H1 (cell line): ENCODE results near the gene SLC25A42. TPM values are rescaled to one million over a fixed set of nuclear protein-coding genes. Genes with fewer than 3 reads are reported as not detected.

ENCODE experiments used
- CTCF ChIA-PET: fragments of 300-600 bp; sonication (Branson Sonifier 250); formaldehyde crosslinking; loops from one replicate; lab custom pipeline; 2021; ENCODE audit not compliant: partially characterized antibody; lab: Charles Lee
- POLR2A ChIA-PET: fragments of 300-600 bp; sonication (Branson Sonifier 250); formaldehyde crosslinking; loops from one replicate; lab custom pipeline; 2021; ENCODE audit warnings: inconsistent platforms; ENCODE audit not compliant: partially characterized antibody; lab: Charles Lee
- DNase-seq, 2 experiments: peaks; one replicate each; pipeline versions ENCODE4 v3.0.0 to v3.0.0-alpha.2; 2010 to 2022; ENCODE audit warnings: low spot score in 2 of 2, low read depth in 1 of 2, mixed read lengths in 1 of 2
- FAIRE-seq: peaks from 2 replicates; lab custom pipeline; 2011; peaks lifted over from hg19 to GRCh38; lab: Jason Lieb, UNC
- H2AFZ ChIP-seq: 2 replicates; pipeline ENCODE4 v1.8.1; 2012; ENCODE audit warnings: low read length, inconsistent platforms
- H2AK5ac ChIP-seq: 2 replicates; pipeline ENCODE4 v1.6.1; 2013; ENCODE audit warnings: low read depth, low read length
- H2BK120ac ChIP-seq: replicated peaks from 2 replicates; pipeline ENCODE3; 2013; ENCODE audit warnings: low read depth, low read length, inconsistent platforms
- H2BK12ac ChIP-seq: 2 replicates; pipeline ENCODE4 v1.6.1; 2013; ENCODE audit warnings: low read depth, low read length
- H2BK15ac ChIP-seq: 2 replicates; pipeline ENCODE4 v1.6.1; 2013; ENCODE audit warnings: low read length
- H2BK20ac ChIP-seq: 2 replicates; pipeline ENCODE4 v1.6.1; 2013; ENCODE audit warnings: low read length
- H2BK5ac ChIP-seq: 2 replicates; pipeline ENCODE4 v1.6.1; 2013; ENCODE audit warnings: low read depth, low read length
- H3K14ac ChIP-seq: 2 replicates; pipeline ENCODE4 v1.6.1; 2013; ENCODE audit warnings: inconsistent platforms; ENCODE audit not compliant: insufficient read length
- H3K18ac ChIP-seq: 2 replicates; pipeline ENCODE4 v1.6.1; 2013; ENCODE audit warnings: low read length; ENCODE audit errors: extremely low read depth
- H3K23ac ChIP-seq: 2 replicates; pipeline ENCODE4 v1.6.1; 2013; ENCODE audit warnings: inconsistent platforms; ENCODE audit not compliant: insufficient read length
- H3K23me2 ChIP-seq: 2 replicates; pipeline ENCODE4 v1.6.1; 2013; ENCODE audit warnings: low read depth, low read length
- H3K27ac ChIP-seq: 2 replicates; pipeline ENCODE4 v1.6.1; 2011; ENCODE audit warnings: low read depth, low read length, inconsistent platforms
- H3K27me3 ChIP-seq, 4 experiments: replicated peaks in 1 of 4; 1 replicate in 1 of 4; 2 replicates in 3 of 4; pipeline versions ENCODE4 v1.6.1 to v1.8.1; 2011 to 2013; ENCODE audit warnings: low read length in 3 of 4, mild to moderate bottlenecking in 3 of 4, inconsistent platforms in 2 of 4, mixed read lengths in 2 of 4, moderate library complexity in 1 of 4; ENCODE audit not compliant: control insufficient read depth in 3 of 4, insufficient read depth in 3 of 4; ENCODE audit errors: extremely low read depth in 1 of 4
- H3K36me3 ChIP-seq, 4 experiments: 2 replicates each; pipeline versions ENCODE4 v1.6.1 to v1.8.1; 2011 to 2013; ENCODE audit warnings: mild to moderate bottlenecking in 4 of 4, low read length in 3 of 4, moderate library complexity in 2 of 4, control low read depth in 1 of 4, inconsistent platforms in 1 of 4; ENCODE audit not compliant: insufficient read depth in 4 of 4, control insufficient read depth in 2 of 4
- H3K4ac ChIP-seq: replicated peaks from 2 replicates; pipeline ENCODE3; 2013; ENCODE audit warnings: low read length, low read depth, mixed read lengths, inconsistent platforms; ENCODE audit not compliant: insufficient read length
- H3K4me1 ChIP-seq, 4 experiments: replicated peaks in 1 of 4; 1 replicate in 1 of 4; 2 replicates in 3 of 4; pipeline versions ENCODE4 v1.6.1 to v1.8.1; 2011 to 2013; ENCODE audit warnings: low read length in 3 of 4, inconsistent platforms in 2 of 4, mixed read lengths in 1 of 4; ENCODE audit not compliant: insufficient read depth in 4 of 4, control insufficient read depth in 3 of 4
- H3K4me2 ChIP-seq, 2 experiments: 2 replicates each; pipeline versions ENCODE4 v1.6.1 to v1.8.1; 2011 to 2013; ENCODE audit warnings: low read depth in 2 of 2, low read length in 2 of 2, control low read depth in 1 of 2, inconsistent platforms in 1 of 2, mild to moderate bottlenecking in 1 of 2; ENCODE audit not compliant: insufficient read depth in 1 of 2
- H3K4me3 ChIP-seq, 4 experiments: fragments of 200-600, 300-600 bp in 1 of 4; sonication (generic), shearing (Covaris generic), sonication (Bioruptor Twin) in 1 of 4; 2 replicates each; pipeline versions ENCODE4 v1.5.1 to v1.8.1; 2011 to 2016; ENCODE audit warnings: low read length in 4 of 4, low read depth in 3 of 4, control low read depth in 2 of 4, inconsistent platforms in 2 of 4, mild to moderate bottlenecking in 2 of 4, mixed read lengths in 1 of 4, moderate library complexity in 1 of 4; ENCODE audit not compliant: insufficient read depth in 2 of 4; ENCODE audit errors: extremely low read depth in 1 of 4
- H3K56ac ChIP-seq: replicated peaks from 2 replicates; pipeline ENCODE3; 2013; ENCODE audit warnings: low read depth, mild to moderate bottlenecking, mixed read lengths, low read length, inconsistent platforms; ENCODE audit not compliant: insufficient read length
- H3K79me1 ChIP-seq: 2 replicates; pipeline ENCODE4 v1.6.1; 2013; ENCODE audit warnings: low read depth, low read length, control low read depth
- H3K79me2 ChIP-seq, 2 experiments: 2 replicates each; pipeline versions ENCODE4 v1.6.1 to v1.8.1; 2012 to 2013; ENCODE audit warnings: low read length in 2 of 2, mild to moderate bottlenecking in 2 of 2, inconsistent platforms in 1 of 2; ENCODE audit not compliant: insufficient read depth in 2 of 2, control insufficient read depth in 1 of 2
- H3K9ac ChIP-seq, 4 experiments: replicated peaks in 1 of 4; 1 replicate in 1 of 4; 2 replicates in 3 of 4; pipeline versions ENCODE4 v1.6.1 to v1.8.1; 2011 to 2013; ENCODE audit warnings: low read depth in 3 of 4, low read length in 3 of 4, control low read depth in 2 of 4, mild to moderate bottlenecking in 2 of 4, moderate library complexity in 2 of 4, inconsistent platforms in 1 of 4; ENCODE audit errors: extremely low read depth in 1 of 4
- H3K9me3 ChIP-seq, 2 experiments: 2 replicates each; pipeline versions ENCODE4 v1.6.1 to v1.8.1; 2012 to 2013; ENCODE audit warnings: mild to moderate bottlenecking in 2 of 2, moderate library complexity in 2 of 2, control low read depth in 1 of 2, inconsistent platforms in 1 of 2, low read depth in 1 of 2, low read length in 1 of 2, mixed read lengths in 1 of 2; ENCODE audit not compliant: insufficient read depth in 2 of 2
- H4K20me1 ChIP-seq, 2 experiments: replicated peaks in 1 of 2; 2 replicates each; pipeline versions ENCODE3 to v1.8.1; 2011 to 2013; ENCODE audit warnings: inconsistent platforms in 2 of 2, low read length in 2 of 2, mild to moderate bottlenecking in 1 of 2; ENCODE audit not compliant: insufficient read depth in 2 of 2, control insufficient read depth in 1 of 2
- H4K5ac ChIP-seq: 2 replicates; pipeline ENCODE4 v1.6.1; 2013; ENCODE audit warnings: low read length, low read depth, mixed read lengths, inconsistent platforms; ENCODE audit not compliant: insufficient read length
- H4K8ac ChIP-seq: 2 replicates; pipeline ENCODE4 v1.8.0; 2013; ENCODE audit warnings: mild to moderate bottlenecking, moderate library complexity, low read length, inconsistent platforms; ENCODE audit not compliant: insufficient read depth; ENCODE audit errors: extremely low read depth
- H4K91ac ChIP-seq: replicated peaks from 2 replicates; pipeline ENCODE3; 2013; ENCODE audit warnings: low read length, mixed read lengths, inconsistent platforms; ENCODE audit not compliant: insufficient read length
- MAFK ChIP-seq: IDR thresholded peaks from 2 replicates; pipeline ENCODE4 v1.6.1; 2012; ENCODE audit warnings: low read depth, mild to moderate bottlenecking, improper control_type of control experiment, low read length
- RXRA ChIP-seq: IDR thresholded peaks from 2 replicates; pipeline ENCODE4 v1.6.1; 2011; ENCODE audit warnings: low read depth, mild to moderate bottlenecking, low read length, moderate library complexity; ENCODE audit not compliant: insufficient read depth
- SRF ChIP-seq: IDR thresholded peaks from 2 replicates; pipeline ENCODE4 v1.6.1; 2011; ENCODE audit warnings: mild to moderate bottlenecking, low read depth, low read length, moderate library complexity
- TAF1 ChIP-seq: IDR thresholded peaks from 2 replicates; pipeline ENCODE4 v1.6.1; 2011; ENCODE audit warnings: mild to moderate bottlenecking, low read depth, low read length
- WGBS, 2 experiments: shearing (Covaris generic) in 1 of 2; methylation state at CpG; one replicate each; pipeline versions ENCODE4 v1.1.6 to v1.1.7; 2013 to 2015; ENCODE audit warnings: low lambda C conversion rate in 2 of 2, mixed read lengths in 2 of 2, inconsistent platforms in 1 of 2, low coverage in 1 of 2, missing lambda C conversion rate in 1 of 2; ENCODE audit not compliant: insufficient replicate concordance in 2 of 2, insufficient coverage in 1 of 2, insufficient read length in 1 of 2; ENCODE audit errors: extremely low coverage in 1 of 2, missing lambda C conversion rate in 1 of 2; 5-methylcytosine and 5-hydroxymethylcytosine counted together
- polyA plus RNA-seq, 7 experiments: library from polyadenylated mRNA; depleted of rRNA in 3 of 7; stranded (reverse) in 5 of 7; unstranded in 2 of 7; fragments of >200 nt in 5 of 7; fragments of 200-250 nt in 2 of 7; gene quantifications; 1 replicate in 5 of 7; 2 replicates in 1 of 7; 4 replicates in 1 of 7; pipeline versions ENCODE4 v1.2.1 to v1.2.3, GENCODE V29; 2011 to 2013; ENCODE audit warnings: missing spikeins in 2 of 7, mixed read lengths in 2 of 7
- total RNA-seq: library from RNA; stranded (reverse); fragmentation: NEBNext Ultra II Directional; extraction: Animal tissue kit (Norgen Biotek cat#: 25700); gene quantifications from 2 replicates; pipeline ENCODE4 v1.2.1, GENCODE V29; 2021
- TF ChIP-seq, protein P1 (sequence below): IDR thresholded peaks from 2 replicates; pipeline ENCODE4 v1.6.1; 2011; ENCODE audit warnings: low read length, improper control_type of control experiment

The SLC25A42 gene
- total and polyA plus RNA-seq, 2 of the 8 experiments (the other 6 are each of a cell fraction or from before 2014, with no cell fraction given), result 5.9 to 6.2 TPM

DNA sequence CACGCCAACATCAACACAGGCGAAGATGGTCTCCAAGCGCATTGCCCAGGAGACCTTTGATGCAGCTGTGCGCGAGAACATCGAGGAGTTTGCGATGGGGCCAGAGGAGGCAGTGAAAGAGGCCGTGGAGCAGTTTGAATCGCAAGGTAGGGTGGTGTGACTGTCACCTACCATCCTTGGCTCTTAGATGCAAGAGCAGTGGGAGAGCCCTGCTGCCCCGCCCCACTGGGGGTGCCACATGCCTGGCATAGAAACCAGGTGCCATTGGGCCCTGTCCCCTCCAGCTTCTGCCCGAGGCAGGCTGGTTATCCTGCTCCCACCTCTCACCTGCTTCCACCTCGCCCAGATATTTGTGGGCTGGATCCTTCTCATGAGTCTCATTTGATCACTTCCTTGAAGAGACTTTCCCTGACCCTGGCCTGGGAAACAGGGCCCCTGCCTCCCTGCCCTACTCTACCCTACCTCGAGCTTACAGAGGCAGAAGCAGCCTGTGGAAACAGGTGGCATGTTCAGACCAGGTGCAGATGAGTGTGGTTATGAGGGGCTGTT, 21.0 kb upstream of the SLC25A42 start:
- Histone ChIP-seq H4K91ac (no peak overlapping the region), H3K9me3 (peaks cover 4 to 5% of the 10 kb centered on the region in 2 experiments), H3K79me2 (peaks cover 5 to 35% of the 10 kb centered on the region in 2 experiments; a peak in 3 of 4 replicates), H2AK5ac (no peak overlapping the region), H3K4ac (no peak overlapping the region), H2BK12ac (no peak overlapping the region), H4K5ac (no peak overlapping the region), H3K4me1 (no peaks in the 10 kb centered on the region), H3K4me3 (no peak overlapping the region), H2BK5ac (no peak overlapping the region), H3K36me3 (peaks cover 11 to 44% (median 23%) of the 10 kb centered on the region in 4 experiments), H3K27ac (no peak overlapping the region), H2BK15ac (no peak overlapping the region), H2AFZ (no peak overlapping the region), H3K23ac (no peak overlapping the region), H3K9ac (no peak overlapping the region), H3K27me3 (no peaks in the 10 kb centered on the region; a peak in 1 of 7 replicates), H4K20me1 (peaks cover 4 to 13% of the 10 kb centered on the region in 2 experiments), H3K18ac (no peak overlapping the region), H3K79me1 (peaks cover 17% of the 10 kb centered on the region), H3K4me2 (no peak overlapping the region), H2BK120ac (no peak overlapping the region), H3K56ac (no peak overlapping the region), H2BK20ac (no peak overlapping the region), H3K14ac (no peak overlapping the region), H3K23me2 (no peaks in the 10 kb centered on the region), H4K8ac (no peak overlapping the region; the same call in 1 of the 2 replicates)
- FAIRE-seq, result no peak
- ChIA-PET POLR2A (interaction anchor here (0.7 to 2.2 kb wide), 2 partner anchors 11 to 65 kb away, joined by 3 to 4 read pairs; no protein-coding TSS in a partner anchor), CTCF (interaction anchor here (1.4 to 1.9 kb wide), 2 partner anchors 9 to 10 kb away, joined by 3 to 6 read pairs; no protein-coding TSS in a partner anchor)
- no peak for DNase-seq
- TF ChIP-seq SRF (no peak), TAF1 (no peak), RXRA (no peak), MAFK (no peak)
- TF ChIP-seq, protein P1, sequence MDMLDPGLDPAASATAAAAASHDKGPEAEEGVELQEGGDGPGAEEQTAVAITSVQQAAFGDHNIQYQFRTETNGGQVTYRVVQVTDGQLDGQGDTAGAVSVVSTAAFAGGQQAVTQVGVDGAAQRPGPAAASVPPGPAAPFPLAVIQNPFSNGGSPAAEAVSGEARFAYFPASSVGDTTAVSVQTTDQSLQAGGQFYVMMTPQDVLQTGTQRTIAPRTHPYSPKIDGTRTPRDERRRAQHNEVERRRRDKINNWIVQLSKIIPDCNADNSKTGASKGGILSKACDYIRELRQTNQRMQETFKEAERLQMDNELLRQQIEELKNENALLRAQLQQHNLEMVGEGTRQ, result no peak
- WGBS, 2 experiments, result 94% methylated on average over 13 of the region's 13 CpGs; no CpG with 5 or more reads in 1 of the 2 experiments
